CD8-positive, alpha-beta memory T cell (primary cell): ENCODE results near the gene TDRD9. TPM values are rescaled to one million over a fixed set of nuclear protein-coding genes. Genes with fewer than 3 reads are reported as not detected.

Experiments used
- CTCF ChIA-PET: fragments of 350-600 bp; sonication (Branson Sonifier 250); formaldehyde crosslinking; loops from one replicate; lab custom pipeline; 2021; ENCODE audit warnings: antibody characterized with exemption; lab: Charles Lee
- POLR2A ChIA-PET: fragments of 350-600 bp; sonication (Branson Sonifier 250); formaldehyde crosslinking; loops from one replicate; lab custom pipeline; 2021; ENCODE audit warnings: antibody characterized with exemption; lab: Charles Lee
- DNase-seq, 5 donors: peaks; one replicate each; pipeline versions ENCODE4 v3.0.0 to v3.0.0-alpha.2; 2020 to 2022; ENCODE audit warnings: mixed read lengths in 1 of 5
- H3K27ac ChIP-seq: one replicate; pipeline ENCODE4 v1.7.0; 2013; ENCODE audit warnings: low read depth, mild to moderate bottlenecking, low read length, moderate library complexity
- H3K27me3 ChIP-seq: 2 replicates; pipeline ENCODE4 v1.7.0; 2013; ENCODE audit warnings: low read length, mild to moderate bottlenecking; ENCODE audit not compliant: insufficient read depth, poor library complexity, severe bottlenecking
- H3K36me3 ChIP-seq: 2 replicates; pipeline ENCODE4 v1.7.0; 2013; ENCODE audit warnings: mild to moderate bottlenecking, low read length, moderate library complexity; ENCODE audit not compliant: insufficient read depth
- H3K4me1 ChIP-seq: 2 replicates; pipeline ENCODE4 v1.7.0; 2013; ENCODE audit warnings: mild to moderate bottlenecking, low read length, moderate library complexity; ENCODE audit not compliant: insufficient read depth
- H3K4me3 ChIP-seq: 2 replicates; pipeline ENCODE4 v1.7.0; 2013; ENCODE audit warnings: mild to moderate bottlenecking, low read length
- H3K9me3 ChIP-seq: 2 replicates; pipeline ENCODE4 v1.7.0; 2013; ENCODE audit warnings: mild to moderate bottlenecking, low read length
- H3K27ac Mint-ChIP-seq, 8 donors: one replicate each; pipeline ENCODE4 v1.8.0; 2020 to 2021; ENCODE audit warnings: mixed read lengths in 8 of 8, mild to moderate bottlenecking in 6 of 8, inconsistent platforms in 3 of 8, moderate library complexity in 3 of 8
- H3K27me3 Mint-ChIP-seq, 2 donors: one replicate each; pipeline ENCODE4 v1.8.0; 2020 to 2021; ENCODE audit warnings: mixed read lengths in 2 of 2, mild to moderate bottlenecking in 1 of 2, moderate library complexity in 1 of 2
- H3K36me3 Mint-ChIP-seq, 3 donors: one replicate each; pipeline ENCODE4 v1.8.0; 2020 to 2021; ENCODE audit warnings: mixed read lengths in 3 of 3, inconsistent platforms in 1 of 3, mild to moderate bottlenecking in 1 of 3
- H3K4me1 Mint-ChIP-seq, 3 donors: one replicate each; pipeline ENCODE4 v1.8.0; 2020 to 2021; ENCODE audit warnings: mixed read lengths in 3 of 3, inconsistent platforms in 1 of 3, mild to moderate bottlenecking in 1 of 3
- H3K4me3 Mint-ChIP-seq, 7 donors: one replicate each; pipeline ENCODE4 v1.8.0; 2020 to 2021; ENCODE audit warnings: mixed read lengths in 7 of 7, mild to moderate bottlenecking in 6 of 7, moderate library complexity in 4 of 7, inconsistent platforms in 2 of 7
- H3K9me3 Mint-ChIP-seq, 5 donors: one replicate each; pipeline ENCODE4 v1.8.0; 2020 to 2022; ENCODE audit warnings: mixed read lengths in 5 of 5, mild to moderate bottlenecking in 3 of 5, moderate library complexity in 2 of 5, inconsistent platforms in 1 of 5
- polyA plus RNA-seq: library from polyadenylated mRNA; unstranded; fragments of 300-500 nt; fragmentation: Illumina TruSeq; gene quantifications from one replicate; pipeline ENCODE4 v1.2.3, GENCODE V29; 2021
- total RNA-seq, 2 experiments: library from RNA; stranded (reverse); gene quantifications; one replicate each; pipeline ENCODE4 v1.2.3, GENCODE V29; 2021

The TDRD9 gene
- total and polyA plus RNA-seq, 3 experiments from 2014 or later, result 0.44 to 1.3 (median 0.46) TPM

GRCh38 chr14:104085889-104086201, 157.6 kb downstream of the TDRD9 start:
- no peak for DNase-seq
- Mint-ChIP-seq H3K9me3 (no peaks in the 10 kb centered on the region), H3K27ac (no peak overlapping the region), H3K36me3 (no peaks in the 10 kb centered on the region), H3K4me1 (peaks cover 0 to 8% (median 7%) of the 10 kb centered on the region in 3 donors), H3K27me3 (peaks cover 11 to 19% of the 10 kb centered on the region in 2 donors), H3K4me3 (no peak overlapping the region)
- no peak overlapping the region for H3K4me3 ChIP-seq
- no peaks in the 10 kb centered on the region for H3K27me3 ChIP-seq
- H3K27ac ChIP-seq, result no peak overlapping the region
- POLR2A ChIA-PET, result no interaction called here
- H3K9me3 ChIP-seq, result no peaks in the 10 kb centered on the region
- CTCF ChIA-PET, result interaction anchor here (3.7 kb wide), 1 partner anchor 9 kb away, joined by 14 read pairs; no protein-coding TSS in a partner anchor
- no peaks in the 10 kb centered on the region for H3K4me1 ChIP-seq
- H3K36me3 ChIP-seq, result no peaks in the 10 kb centered on the region

- no peak overlapping the region for H3K27ac Mint-ChIP-seq
- H3K4me1 Mint-ChIP-seq, result peaks cover 0 to 8% (median 7%) of the 10 kb centered on the region in 3 donors
- H3K36me3 Mint-ChIP-seq, result no peaks in the 10 kb centered on the region
- Histone ChIP-seq H3K4me1 (no peaks in the 10 kb centered on the region), H3K4me3 (no peak overlapping the region), H3K36me3 (no peaks in the 10 kb centered on the region), H3K27me3 (no peaks in the 10 kb centered on the region), H3K9me3 (no peaks in the 10 kb centered on the region), H3K27ac (no peak overlapping the region)
- H3K4me3 Mint-ChIP-seq, result no peak overlapping the region
- POLR2A ChIA-PET, result no interaction called here
- no peak for DNase-seq
- H3K9me3 Mint-ChIP-seq, result no peaks in the 10 kb centered on the region
- CTCF ChIA-PET, result interaction anchor here (3.7 kb wide), 1 partner anchor 9 kb away, joined by 14 read pairs; no protein-coding TSS in a partner anchor
- peaks cover 11 to 19% of the 10 kb centered on the region in 2 donors for H3K27me3 Mint-ChIP-seq
These were observed 158.0 kb downstream of the TDRD9 start for GRCh38 chr14:104086210-104086660.

- no peaks in the 10 kb centered on the region for H3K4me1 ChIP-seq
- ChIA-PET POLR2A (no interaction called here), CTCF (interaction anchor here (3.7 kb wide), 1 partner anchor 10 kb away, joined by 14 read pairs; no protein-coding TSS in a partner anchor)
- no peaks in the 10 kb centered on the region for H3K36me3 Mint-ChIP-seq
- peaks cover 11 to 19% of the 10 kb centered on the region in 2 donors for H3K27me3 Mint-ChIP-seq
- peak overlapping the region in 1 of 7 donors; percentile 35 for H3K4me3 Mint-ChIP-seq
- peaks cover 0 to 8% (median 7%) of the 10 kb centered on the region in 3 donors for H3K4me1 Mint-ChIP-seq
- DNase-seq, result no peak
- no peak overlapping the region for H3K4me3 ChIP-seq
- no peaks in the 10 kb centered on the region for H3K36me3 ChIP-seq
- no peaks in the 10 kb centered on the region for H3K9me3 ChIP-seq
- H3K27ac Mint-ChIP-seq, result no peak overlapping the region
- no peaks in the 10 kb centered on the region for H3K27me3 ChIP-seq
- no peaks in the 10 kb centered on the region for H3K9me3 Mint-ChIP-seq
- no peak overlapping the region for H3K27ac ChIP-seq
These were observed 158.6 kb downstream of the TDRD9 start for GRCh38 chr14:104086661-104087461.

GRCh38 chr14:104087505-104087904, 159.2 kb downstream of the TDRD9 start:
- Histone ChIP-seq H3K36me3 (no peaks in the 10 kb centered on the region), H3K27me3 (no peaks in the 10 kb centered on the region), H3K9me3 (no peaks in the 10 kb centered on the region), H3K4me3 (no peak overlapping the region), H3K4me1 (no peaks in the 10 kb centered on the region), H3K27ac (no peak overlapping the region)
- H3K27ac Mint-ChIP-seq, result no peak overlapping the region
- H3K4me1 Mint-ChIP-seq, result peaks cover 0 to 8% (median 7%) of the 10 kb centered on the region in 3 donors
- H3K36me3 Mint-ChIP-seq, result no peaks in the 10 kb centered on the region
- peaks cover 11 to 19% of the 10 kb centered on the region in 2 donors for H3K27me3 Mint-ChIP-seq
- ChIA-PET POLR2A (no interaction called here), CTCF (interaction anchor here (3.7 kb wide), 1 partner anchor 10 kb away, joined by 14 read pairs; no protein-coding TSS in a partner anchor)
- no peaks in the 10 kb centered on the region for H3K9me3 Mint-ChIP-seq
- no peak overlapping the region for H3K4me3 Mint-ChIP-seq
- no peak for DNase-seq

GRCh38 chr14:104087981-104088850, 160.0 kb downstream of the TDRD9 start:
- Mint-ChIP-seq H3K27me3 (peaks cover 11 to 14% of the 10 kb centered on the region in 2 donors), H3K4me1 (peaks cover 0 to 8% (median 7%) of the 10 kb centered on the region in 3 donors), H3K9me3 (no peaks in the 10 kb centered on the region), H3K27ac (no peak overlapping the region), H3K4me3 (no peak overlapping the region), H3K36me3 (no peaks in the 10 kb centered on the region)
- H3K27ac ChIP-seq, result no peak overlapping the region
- no peaks in the 10 kb centered on the region for H3K9me3 ChIP-seq
- ChIA-PET CTCF (interaction anchor here (3.7 kb wide), 1 partner anchor 11 kb away, joined by 14 read pairs; no protein-coding TSS in a partner anchor), POLR2A (no interaction called here)
- no peak for DNase-seq
- no peaks in the 10 kb centered on the region for H3K36me3 ChIP-seq
- no peaks in the 10 kb centered on the region for H3K4me1 ChIP-seq
- no peak overlapping the region for H3K4me3 ChIP-seq
- no peaks in the 10 kb centered on the region for H3K27me3 ChIP-seq

GRCh38 chr14:104090071-104090748, 162.0 kb downstream of the TDRD9 start:
- no peaks in the 10 kb centered on the region for H3K36me3 ChIP-seq
- H3K4me3 ChIP-seq, result no peak overlapping the region
- ChIA-PET POLR2A (no interaction called here), CTCF (no interaction called here)
- Mint-ChIP-seq H3K4me1 (peaks cover 5 to 6% (median 5%) of the 10 kb centered on the region in 3 donors), H3K4me3 (no peak overlapping the region), H3K27me3 (peaks cover 8 to 12% of the 10 kb centered on the region in 2 donors), H3K36me3 (no peaks in the 10 kb centered on the region), H3K9me3 (no peaks in the 10 kb centered on the region), H3K27ac (no peak overlapping the region)
- no peak overlapping the region for H3K27ac ChIP-seq
- DNase-seq, result no peak
- H3K9me3 ChIP-seq, result no peaks in the 10 kb centered on the region
- H3K4me1 ChIP-seq, result no peaks in the 10 kb centered on the region
- H3K27me3 ChIP-seq, result no peaks in the 10 kb centered on the region

- Mint-ChIP-seq H3K4me3 (no peak overlapping the region), H3K9me3 (no peaks in the 10 kb centered on the region), H3K4me1 (peaks cover 5 to 6% (median 5%) of the 10 kb centered on the region in 3 donors), H3K27me3 (peaks cover 8 to 14% of the 10 kb centered on the region in 2 donors), H3K27ac (no peak overlapping the region), H3K36me3 (no peaks in the 10 kb centered on the region)
- no peak overlapping the region for H3K27ac ChIP-seq
- ChIA-PET POLR2A (no interaction called here), CTCF (no interaction called here)
- no peaks in the 10 kb centered on the region for H3K27me3 ChIP-seq
- no peak for DNase-seq
- H3K4me1 ChIP-seq, result no peaks in the 10 kb centered on the region
- H3K9me3 ChIP-seq, result no peaks in the 10 kb centered on the region
- no peak overlapping the region for H3K4me3 ChIP-seq
- H3K36me3 ChIP-seq, result no peaks in the 10 kb centered on the region
These were observed 163.0 kb downstream of the TDRD9 start for GRCh38 chr14:104091061-104091926.
